Keratinocyte (primary cell): ENCODE measurements around the gene KMT5B. TPM values are rescaled to one million over a fixed set of nuclear protein-coding genes. Genes with fewer than 3 reads are reported as not detected.

Experiments
- DNase-seq: peaks from one replicate; pipeline ENCODE4 v3.0.0-alpha.2; 2011; ENCODE audit warnings: low read depth, missing footprints, low spot score
- FAIRE-seq: peaks from 2 replicates; lab custom pipeline; 2011; peaks lifted over from hg19 to GRCh38; lab: Jason Lieb, UNC
- H2AFZ ChIP-seq: 2 replicates; pipeline ENCODE4 v1.6.0; 2012; ENCODE audit warnings: low read length, control low read depth, inconsistent platforms; ENCODE audit not compliant: control insufficient read depth
- H3K27ac ChIP-seq: 2 replicates; pipeline ENCODE4 v1.5.1; 2011; ENCODE audit warnings: low read length; ENCODE audit not compliant: control insufficient read depth, insufficient read depth
- H3K27me3 ChIP-seq: 3 replicates; pipeline ENCODE4 v1.6.0; 2011; ENCODE audit warnings: low read length; ENCODE audit not compliant: control insufficient read depth, insufficient read depth; ENCODE audit errors: extremely low read depth
- H3K36me3 ChIP-seq, 2 experiments: 2 replicates in 1 of 2; 3 replicates in 1 of 2; pipeline ENCODE4 v1.5.1; 2011; ENCODE audit warnings: low read length in 2 of 2, mild to moderate bottlenecking in 1 of 2; ENCODE audit not compliant: control insufficient read depth in 2 of 2, insufficient read depth in 2 of 2; ENCODE audit errors: extremely low read depth in 1 of 2
- H3K4me1 ChIP-seq: 3 replicates; pipeline ENCODE4 v1.5.1; 2011; ENCODE audit warnings: low read length; ENCODE audit not compliant: control insufficient read depth, insufficient read depth; ENCODE audit errors: extremely low read depth
- H3K4me2 ChIP-seq: 3 replicates; pipeline ENCODE4 v1.6.0; 2011; ENCODE audit warnings: low read depth, low read length; ENCODE audit not compliant: control insufficient read depth, insufficient read depth; ENCODE audit errors: extremely low read depth
- H3K4me3 ChIP-seq, 3 experiments: fragments of 200-600 bp in 1 of 3; sonication (generic) in 1 of 3; 2 replicates in 2 of 3; 3 replicates in 1 of 3; pipeline ENCODE4 v1.5.1; 2011 to 2016; ENCODE audit warnings: low read length in 3 of 3, mild to moderate bottlenecking in 3 of 3, control low read depth in 2 of 3, inconsistent platforms in 1 of 3, low read depth in 1 of 3, mixed read lengths in 1 of 3, mixed run types in 1 of 3, moderate library complexity in 1 of 3; ENCODE audit not compliant: control insufficient read depth in 2 of 3, insufficient read depth in 2 of 3; ENCODE audit errors: extremely low read depth in 1 of 3
- H3K79me2 ChIP-seq: 2 replicates; pipeline ENCODE4 v1.6.0; 2012; ENCODE audit warnings: low read length; ENCODE audit not compliant: control insufficient read depth, insufficient read depth
- H3K9ac ChIP-seq: 3 replicates; pipeline ENCODE4 v1.6.0; 2011; ENCODE audit warnings: low read length; ENCODE audit not compliant: control insufficient read depth, insufficient read depth; ENCODE audit errors: extremely low read depth
- H3K9me1 ChIP-seq: 3 replicates; pipeline ENCODE4 v1.6.0; 2011; ENCODE audit warnings: low read length; ENCODE audit not compliant: control insufficient read depth, insufficient read depth; ENCODE audit errors: extremely low read depth
- H3K9me3 ChIP-seq: 2 replicates; pipeline ENCODE4 v1.5.1; 2012; ENCODE audit warnings: low read depth, low read length; ENCODE audit not compliant: control insufficient read depth
- H4K20me1 ChIP-seq: 3 replicates; pipeline ENCODE4 v1.6.0; 2011; ENCODE audit warnings: low read length; ENCODE audit not compliant: control insufficient read depth, insufficient read depth; ENCODE audit errors: extremely low read depth
- EZH2 ChIP-seq: IDR thresholded peaks from one replicate; pipeline ENCODE4 v1.6.1; 2012; ENCODE audit warnings: inconsistent platforms, mild to moderate bottlenecking, low read length, moderate library complexity
- dilution Hi-C: fragments of 300-500 bp; cut with MboI; formaldehyde crosslinking; loops from one replicate; pipeline ENCODE4 v1.7.0; 2020; ENCODE audit warnings: low sequenced_read_pairs; ENCODE audit not compliant: extremely low pct_ligation_motif_present
- polyA plus RNA-seq, 5 experiments: library from polyadenylated mRNA; depleted of rRNA in 3 of 5; stranded (reverse) in 3 of 5; stranded (forward) in 1 of 5; unstranded in 1 of 5; fragments of >200 nt; gene quantifications; 1 replicate in 1 of 5; 2 replicates in 3 of 5; 3 replicates in 1 of 5; pipeline versions ENCODE4 v1.2.1 to v1.2.3, GENCODE V29; 2011 to 2012; ENCODE audit warnings: missing spikeins in 2 of 5, low read depth in 1 of 5, low replicate concordance in 1 of 5
- TF ChIP-seq, protein P1 (sequence below), 3 experiments: IDR thresholded peaks in 1 of 3; conservative IDR thresholded peaks in 1 of 3; optimal IDR thresholded peaks in 1 of 3; 2 replicates in 2 of 3; 3 replicates in 1 of 3; pipeline versions ENCODE3 to v1.5.1; 2011; ENCODE audit warnings: low read length in 3 of 3, mild to moderate bottlenecking in 3 of 3, moderate library complexity in 2 of 3, control low read depth in 1 of 3, inconsistent platforms in 1 of 3; ENCODE audit not compliant: insufficient read depth in 2 of 3; ENCODE audit errors: extremely low read depth in 1 of 3

Gene KMT5B
- polyA plus RNA-seq, 1 donor (not counting 4 experiments of a cell fraction or from before 2014, with no cell fraction given) = 17.2 TPM

DNA sequence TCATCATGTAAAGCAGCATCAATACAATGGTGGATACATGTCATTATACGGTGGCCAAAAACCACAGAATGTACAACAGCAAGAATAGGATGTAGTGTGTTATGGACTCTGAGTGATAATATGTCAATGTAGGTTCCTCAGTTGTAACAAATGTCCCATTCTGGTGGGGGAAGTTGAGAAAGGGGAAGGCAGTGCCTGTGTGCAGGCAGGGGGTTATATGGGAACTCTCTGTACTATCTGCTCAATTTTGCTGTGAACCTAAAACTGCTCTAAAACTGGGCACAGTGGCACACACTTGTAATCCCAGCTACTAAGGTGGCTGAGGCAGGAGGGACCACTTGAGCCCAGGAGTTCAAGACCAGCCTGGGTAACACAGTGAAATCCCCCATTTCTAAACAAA is 97.8 kb downstream of the KMT5B start:
- Histone ChIP-seq H3K36me3 (no peaks in the 10 kb centered on the region), H3K4me3 (no peak overlapping the region), H4K20me1 (no peaks in the 10 kb centered on the region), H2AFZ (no peak overlapping the region), H3K27me3 (no peaks in the 10 kb centered on the region), H3K79me2 (no peaks in the 10 kb centered on the region), H3K9me1 (no peaks in the 10 kb centered on the region), H3K27ac (no peak overlapping the region), H3K4me2 (no peak overlapping the region), H3K4me1 (peaks cover 3% of the 10 kb centered on the region), H3K9ac (no peak overlapping the region), H3K9me3 (no peaks in the 10 kb centered on the region)
- DNase-seq (no peak), FAIRE-seq (no peak)
- dilution Hi-C loops = no loop called here
- TF ChIP-seq, protein P1, sequence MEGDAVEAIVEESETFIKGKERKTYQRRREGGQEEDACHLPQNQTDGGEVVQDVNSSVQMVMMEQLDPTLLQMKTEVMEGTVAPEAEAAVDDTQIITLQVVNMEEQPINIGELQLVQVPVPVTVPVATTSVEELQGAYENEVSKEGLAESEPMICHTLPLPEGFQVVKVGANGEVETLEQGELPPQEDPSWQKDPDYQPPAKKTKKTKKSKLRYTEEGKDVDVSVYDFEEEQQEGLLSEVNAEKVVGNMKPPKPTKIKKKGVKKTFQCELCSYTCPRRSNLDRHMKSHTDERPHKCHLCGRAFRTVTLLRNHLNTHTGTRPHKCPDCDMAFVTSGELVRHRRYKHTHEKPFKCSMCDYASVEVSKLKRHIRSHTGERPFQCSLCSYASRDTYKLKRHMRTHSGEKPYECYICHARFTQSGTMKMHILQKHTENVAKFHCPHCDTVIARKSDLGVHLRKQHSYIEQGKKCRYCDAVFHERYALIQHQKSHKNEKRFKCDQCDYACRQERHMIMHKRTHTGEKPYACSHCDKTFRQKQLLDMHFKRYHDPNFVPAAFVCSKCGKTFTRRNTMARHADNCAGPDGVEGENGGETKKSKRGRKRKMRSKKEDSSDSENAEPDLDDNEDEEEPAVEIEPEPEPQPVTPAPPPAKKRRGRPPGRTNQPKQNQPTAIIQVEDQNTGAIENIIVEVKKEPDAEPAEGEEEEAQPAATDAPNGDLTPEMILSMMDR (optimal IDR thresholded peaks at IDR 0.05 in 1 of 3, IDR thresholded peaks at IDR 0.05 in 1 of 3, conservative IDR thresholded peaks at IDR 0.05 in 1 of 3; ENCODE audit: extremely low read depth in 1 of 3, insufficient read depth in 2 of 3, low read length in 3 of 3) = no peak
- TF ChIP-seq EZH2 = no peak

DNA sequence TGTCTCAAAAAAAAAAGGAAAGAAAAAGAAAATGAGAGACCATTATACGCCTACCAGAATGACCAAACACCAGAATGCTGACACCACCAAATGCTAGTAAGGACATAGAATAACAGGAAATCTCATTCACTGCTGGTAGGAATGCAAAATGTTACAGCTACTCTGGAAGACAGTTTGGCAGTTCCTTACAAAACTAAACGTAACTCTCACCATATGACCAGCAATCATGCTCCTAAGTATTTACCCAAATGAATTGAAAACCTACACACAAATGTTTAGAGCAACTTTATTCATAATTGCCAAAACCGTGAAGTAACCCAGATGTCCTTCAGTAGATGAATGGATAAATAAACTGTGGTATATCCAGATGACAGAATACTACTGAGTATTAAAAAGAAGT is 99.1 kb downstream of the KMT5B start:
- dilution Hi-C loops = no loop called here
- Histone ChIP-seq H3K9me1 (no peaks in the 10 kb centered on the region), H3K4me1 (no peaks in the 10 kb centered on the region), H3K36me3 (no peaks in the 10 kb centered on the region), H4K20me1 (no peaks in the 10 kb centered on the region), H3K9me3 (no peaks in the 10 kb centered on the region), H3K9ac (no peak overlapping the region), H3K4me2 (no peak overlapping the region), H3K4me3 (no peak overlapping the region), H3K27me3 (no peaks in the 10 kb centered on the region), H3K79me2 (no peaks in the 10 kb centered on the region), H2AFZ (no peak overlapping the region), H3K27ac (no peak overlapping the region)
- DNase-seq (no peak), FAIRE-seq (no peak)
- TF ChIP-seq, protein P1 (optimal IDR thresholded peaks at IDR 0.05 in 1 of 3, IDR thresholded peaks at IDR 0.05 in 1 of 3, conservative IDR thresholded peaks at IDR 0.05 in 1 of 3; ENCODE audit: extremely low read depth in 1 of 3, insufficient read depth in 2 of 3, low read length in 3 of 3) = no peak
- no peak for TF ChIP-seq EZH2
